T-helper 2 cell treated with Interferon-gamma antibody and Interleukin-4, amounts not matched to agents 100 ng/mL and 5 ng/mL, for 36 hours (primary cell): ENCODE measurements around the gene PRRX1. TPM values are rescaled to one million over a fixed set of nuclear protein-coding genes. Genes with fewer than 3 reads are reported as not detected.

Experiments
- intact Hi-C: fragments of 100-400 bp; cut with micrococcal nuclease; formaldehyde crosslinking; loops from one replicate; pipeline ENCODE4 v1.15.1; 2023
- total RNA-seq: library from RNA; stranded (reverse); gene quantifications from 2 replicates; pipeline ENCODE4 v1.2.3, GENCODE V29; 2022

The PRRX1 gene
- total RNA-seq, 1 donor from 2014 or later, result not detected

GRCh38 chr1:170720661-170721060 lies 56.7 kb downstream of the PRRX1 start:
- intact Hi-C loops, result no loop called here

GRCh38 chr1:170721621-170722020 lies 57.7 kb downstream of the PRRX1 start:
- intact Hi-C loops, result no loop called here

GRCh38 chr1:170723518-170723917 lies 59.6 kb downstream of the PRRX1 start:
- intact Hi-C loops, result no loop called here

- intact Hi-C loops, result no loop called here
Measured at GRCh38 chr1:170725326-170725725, 61.4 kb downstream of the PRRX1 start.

GRCh38 chr1:170727963-170728362 lies 64.0 kb downstream of the PRRX1 start:
- intact Hi-C loops, result no loop called here

- intact Hi-C loops, result no loop called here
Measured at GRCh38 chr1:170729225-170730002, 65.5 kb downstream of the PRRX1 start.

GRCh38 chr1:170730014-170730413 lies 66.1 kb downstream of the PRRX1 start:
- intact Hi-C loops, result no loop called here

- intact Hi-C loops, result no loop called here
Measured at GRCh38 chr1:170730438-170730837, 66.5 kb downstream of the PRRX1 start.

- intact Hi-C loops, result no loop called here
Measured at GRCh38 chr1:170731566-170732251, 67.8 kb downstream of the PRRX1 start.

GRCh38 chr1:170732252-170732588 lies 68.3 kb downstream of the PRRX1 start:
- intact Hi-C loops, result no loop called here

- intact Hi-C loops, result no loop called here
Measured at GRCh38 chr1:170734412-170735175, 70.7 kb downstream of the PRRX1 start.

- intact Hi-C loops, result no loop called here
Measured at GRCh38 chr1:170735366-170736263, 71.7 kb downstream of the PRRX1 start.

- intact Hi-C loops, result no loop called here
Measured at GRCh38 chr1:170739803-170740202, 75.9 kb downstream of the PRRX1 start.

GRCh38 chr1:170741678-170742077 lies 77.7 kb downstream of the PRRX1 start:
- intact Hi-C loops, result no loop called here

- intact Hi-C loops, result no loop called here
Measured at GRCh38 chr1:170742600-170742999, 78.7 kb downstream of the PRRX1 start.

- intact Hi-C loops, result no loop called here
Measured at GRCh38 chr1:170743083-170743482, 79.2 kb downstream of the PRRX1 start.

GRCh38 chr1:170749549-170749948 lies 85.6 kb downstream of the PRRX1 start:
- intact Hi-C loops, result no loop called here

- intact Hi-C loops, result no loop called here
Measured at GRCh38 chr1:170749959-170750358, 86.0 kb downstream of the PRRX1 start.

GRCh38 chr1:170755795-170756194 lies 91.9 kb downstream of the PRRX1 start:
- intact Hi-C loops, result no loop called here

- intact Hi-C loops, result no loop called here
Measured at GRCh38 chr1:170758992-170759391, 95.1 kb downstream of the PRRX1 start.

GRCh38 chr1:170765279-170765678 lies 101.3 kb downstream of the PRRX1 start:
- intact Hi-C loops, result no loop called here
